Activated T-helper 17 cell treated with anti-CD3 and anti-CD28 coated beads, Interleukin-2, amount 50 U/mL, for 72 hours (primary cell): ENCODE data around the gene POLA1. TPM values are rescaled to one million over a fixed set of nuclear protein-coding genes. Genes with fewer than 3 reads are reported as not detected.
A peak's percentile ranks its signal among the peaks of the same experiment; 100 is the strongest.

ENCODE experiments used
- ATAC-seq: fragments of 150-1000 bp; cut with Tn5 transposase; replicated peaks from 2 replicates; pipeline ENCODE4 v1.10.0; 2021; ENCODE audit warnings: mild to moderate bottlenecking, moderate library complexity
- H3K27ac Mint-ChIP-seq: one replicate; pipeline ENCODE4 v1.8.0; 2022; ENCODE audit warnings: mixed read lengths
- H3K27me3 Mint-ChIP-seq: one replicate; pipeline ENCODE4 v1.8.0; 2022; ENCODE audit warnings: mixed read lengths
- H3K36me3 Mint-ChIP-seq: one replicate; pipeline ENCODE4 v1.8.0; 2022; ENCODE audit warnings: low read depth, mild to moderate bottlenecking, mixed read lengths
- H3K4me1 Mint-ChIP-seq: one replicate; pipeline ENCODE4 v1.8.0; 2022; ENCODE audit warnings: mixed read lengths
- H3K4me3 Mint-ChIP-seq: one replicate; pipeline ENCODE4 v1.8.0; 2022; ENCODE audit warnings: mild to moderate bottlenecking, mixed read lengths
- H3K9me3 Mint-ChIP-seq: one replicate; pipeline ENCODE4 v1.8.0; 2022; ENCODE audit warnings: mixed read lengths
- total RNA-seq, 2 donors: library from RNA; stranded (reverse); gene quantifications; one replicate each; pipeline ENCODE4 v1.2.3, GENCODE V29; 2022

POLA1 gene
- total RNA-seq, 2 donors from 2014 or later, result 36.8 to 41.9 TPM

DNA sequence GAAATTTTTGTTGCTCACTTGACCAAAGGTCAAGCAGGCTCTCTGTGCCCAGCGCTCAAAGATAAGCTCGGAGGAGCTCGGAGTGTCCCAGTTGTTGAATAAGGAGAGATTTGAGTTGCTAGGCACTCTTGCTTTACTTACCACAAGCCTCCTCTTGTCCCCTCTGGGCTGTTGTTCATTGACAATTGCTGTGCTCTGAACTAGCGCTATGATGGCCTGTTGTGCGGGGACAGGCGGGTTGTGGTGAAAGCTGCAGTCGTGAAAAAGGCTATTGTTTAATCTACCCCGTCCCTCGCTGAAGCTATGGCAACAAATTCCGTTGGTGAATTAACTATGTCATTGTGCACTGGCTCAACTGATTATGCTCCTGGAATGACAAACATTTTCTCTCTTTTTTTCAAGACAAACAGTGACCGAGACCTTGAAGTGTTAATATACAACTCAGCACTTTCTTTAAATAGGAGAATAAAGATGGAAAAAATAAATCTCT is 21.0 kb upstream of the POLA1 start:
- no peak for ATAC-seq
- Mint-ChIP-seq H3K27me3 (peaks cover 3% of the 10 kb centered on the region), H3K36me3 (no peaks in the 10 kb centered on the region), H3K9me3 (no peaks in the 10 kb centered on the region), H3K27ac (no peak overlapping the region), H3K4me1 (no peaks in the 10 kb centered on the region), H3K4me3 (no peak overlapping the region)

DNA sequence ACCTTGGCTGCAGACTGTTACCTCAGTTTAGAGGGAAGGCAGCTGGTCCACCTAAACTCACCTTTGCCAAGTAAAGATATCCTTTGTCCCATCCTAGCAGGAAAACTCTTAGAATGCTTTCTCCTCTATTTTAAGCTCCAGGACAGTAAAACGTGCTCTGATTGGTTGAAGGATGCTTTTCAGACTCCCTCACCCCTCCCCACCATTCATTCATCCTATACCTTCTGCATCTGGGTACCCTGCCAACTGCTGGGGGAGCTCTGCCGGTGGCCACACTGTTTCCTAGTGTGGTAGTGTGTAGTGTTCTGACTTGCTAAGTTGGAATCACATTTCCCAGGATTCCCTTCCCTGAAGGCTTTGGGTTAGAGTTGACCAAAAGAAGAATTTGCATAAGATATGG is 20.3 kb upstream of the POLA1 start:
- Mint-ChIP-seq H3K27me3 (no peaks in the 10 kb centered on the region), H3K4me1 (no peaks in the 10 kb centered on the region), H3K36me3 (no peaks in the 10 kb centered on the region), H3K4me3 (no peak overlapping the region), H3K9me3 (no peaks in the 10 kb centered on the region), H3K27ac (no peak overlapping the region)
- ATAC-seq, result no peak

DNA sequence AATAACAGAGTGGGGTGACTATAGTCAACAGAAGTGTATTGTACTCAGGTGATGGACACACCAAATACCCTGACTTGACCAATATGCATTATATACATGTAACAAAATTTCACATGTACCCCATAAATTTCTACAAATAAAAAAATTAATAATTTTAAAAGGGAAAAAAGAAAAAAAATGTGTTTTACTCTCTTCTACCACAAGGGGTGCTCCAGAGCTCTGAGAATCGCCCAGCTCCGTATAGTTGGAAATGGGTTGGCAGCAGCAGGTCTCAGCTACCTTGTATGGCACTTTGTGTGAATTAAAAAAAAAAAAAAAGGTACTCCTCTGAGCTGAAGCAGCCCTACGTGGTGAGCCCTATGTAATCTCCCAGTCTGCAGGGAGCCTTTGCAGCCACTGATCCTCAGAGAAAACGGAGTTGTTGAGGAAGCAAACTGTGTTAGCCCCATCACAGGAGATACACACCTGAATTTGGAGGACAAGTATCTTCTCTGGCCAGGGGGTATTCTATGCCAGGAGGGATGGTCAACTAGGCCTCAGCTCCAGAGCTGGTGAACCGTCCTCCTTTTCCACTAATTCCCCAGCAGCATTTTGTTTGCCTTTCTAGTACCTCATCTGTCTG is 17.2 kb upstream of the POLA1 start:
- H3K4me1 Mint-ChIP-seq, result no peaks in the 10 kb centered on the region
- H3K27ac Mint-ChIP-seq, result no peak overlapping the region
- no peaks in the 10 kb centered on the region for H3K9me3 Mint-ChIP-seq
- no peaks in the 10 kb centered on the region for H3K27me3 Mint-ChIP-seq
- no peaks in the 10 kb centered on the region for H3K36me3 Mint-ChIP-seq
- no peak overlapping the region for H3K4me3 Mint-ChIP-seq
- ATAC-seq, result peak; percentile 40

DNA sequence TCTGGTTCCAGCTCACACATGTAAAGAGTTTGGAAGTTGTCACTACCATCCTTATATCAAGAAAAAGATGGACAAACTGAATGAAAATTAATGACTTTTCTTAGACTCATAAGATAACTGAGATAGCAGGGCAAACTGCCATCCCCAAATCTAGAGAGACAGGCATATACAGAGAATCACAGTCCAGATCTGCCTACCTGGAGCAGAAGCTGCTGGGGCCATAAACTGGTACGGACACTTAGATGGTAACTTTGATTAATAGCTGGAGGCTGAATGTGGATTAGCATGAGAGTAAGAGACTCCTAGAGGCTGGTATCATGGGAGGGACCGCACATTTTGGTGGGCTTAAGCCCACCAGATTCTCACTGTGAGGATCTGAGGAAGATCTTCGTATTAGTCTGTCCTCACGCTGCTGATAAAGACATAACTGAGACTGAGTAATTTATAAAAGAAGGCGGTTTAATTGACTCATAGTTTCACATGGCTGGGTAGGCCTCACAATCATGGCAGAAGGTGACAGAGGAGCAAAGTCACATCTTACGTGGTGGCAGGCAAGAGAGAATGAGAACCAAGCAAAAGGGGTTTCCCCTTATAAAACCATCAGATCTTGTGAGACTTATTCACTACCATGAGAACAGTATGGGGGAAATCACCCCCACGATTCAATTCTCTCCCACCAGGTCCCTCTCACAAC is 10.8 kb upstream of the POLA1 start:
- Mint-ChIP-seq H3K4me1 (peaks cover 8% of the 10 kb centered on the region), H3K36me3 (no peaks in the 10 kb centered on the region), H3K4me3 (peak overlapping the region; percentile 28), H3K27me3 (peaks cover 3% of the 10 kb centered on the region), H3K27ac (peak overlapping the region; percentile 65), H3K9me3 (no peaks in the 10 kb centered on the region)
- peak; percentile 98 for ATAC-seq

DNA sequence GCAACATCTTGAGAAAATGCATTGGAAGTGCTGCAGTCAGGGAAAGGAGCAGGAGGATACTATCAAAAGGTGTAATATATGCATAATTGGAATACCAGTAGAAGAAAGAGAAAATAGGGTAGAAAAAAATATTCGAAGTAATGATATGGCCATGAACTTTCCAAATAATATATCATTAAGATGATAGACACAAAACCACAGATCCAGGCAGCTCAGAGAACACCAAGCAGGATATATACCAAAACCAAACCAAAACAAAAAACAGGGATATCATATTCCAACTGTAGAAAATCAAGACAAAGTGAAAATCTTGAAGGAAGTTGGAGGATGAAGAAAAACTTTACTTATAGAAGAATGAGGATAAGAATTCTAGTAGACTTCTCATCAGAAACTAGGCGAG is 9.7 kb upstream of the POLA1 start:
- no peaks in the 10 kb centered on the region for H3K36me3 Mint-ChIP-seq
- H3K27ac Mint-ChIP-seq, result no peak overlapping the region
- peaks cover 8% of the 10 kb centered on the region for H3K4me1 Mint-ChIP-seq
- H3K4me3 Mint-ChIP-seq, result no peak overlapping the region
- H3K9me3 Mint-ChIP-seq, result no peaks in the 10 kb centered on the region
- H3K27me3 Mint-ChIP-seq, result peaks cover 3% of the 10 kb centered on the region
- ATAC-seq, result no peak

DNA sequence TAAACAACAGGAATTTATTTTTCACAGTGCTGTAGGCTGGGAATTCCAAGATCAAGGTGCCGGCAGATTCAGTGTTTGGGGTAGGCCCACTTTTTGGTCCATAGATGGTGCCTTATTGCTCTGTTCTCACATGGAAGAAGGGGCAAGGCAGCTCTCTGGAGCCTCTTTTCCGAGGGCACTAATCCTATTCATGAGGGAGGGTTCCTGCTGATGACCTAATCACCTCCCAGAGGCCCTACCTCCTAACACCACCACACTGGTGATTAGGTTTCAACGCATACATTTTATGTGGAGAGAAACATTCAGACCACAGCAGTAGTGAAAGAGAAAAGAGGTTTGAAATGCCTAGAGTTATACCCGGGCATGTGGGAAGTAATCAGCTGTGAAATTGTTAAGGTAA is 1.4 kb upstream of the POLA1 start:
- Mint-ChIP-seq H3K4me1 (peaks cover 6% of the 10 kb centered on the region), H3K27me3 (no peaks in the 10 kb centered on the region), H3K27ac (no peak overlapping the region), H3K9me3 (no peaks in the 10 kb centered on the region), H3K36me3 (peaks cover 16% of the 10 kb centered on the region), H3K4me3 (peak overlapping the region; percentile 87)
- no peak for ATAC-seq

DNA sequence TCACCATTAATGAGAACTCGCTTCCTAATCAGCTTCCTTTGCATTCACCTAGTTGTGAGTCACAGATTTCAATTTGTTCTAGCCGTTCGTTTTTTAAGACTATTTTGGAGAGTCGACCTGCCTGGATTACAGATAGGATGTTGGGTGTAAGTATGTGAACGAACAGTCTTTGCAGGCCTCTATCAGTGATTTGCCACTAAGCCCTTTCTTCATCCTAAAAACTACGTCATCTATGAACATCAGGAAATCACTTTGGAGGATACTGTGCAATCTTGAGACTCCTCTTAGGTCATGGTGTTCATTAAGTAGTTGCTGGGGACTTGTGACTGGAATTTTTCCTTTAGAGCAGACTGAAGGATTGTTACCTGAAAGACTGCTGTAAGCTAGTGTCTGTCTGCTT is 1.1 kb downstream of the POLA1 start:
- Mint-ChIP-seq H3K4me3 (peak overlapping the region; percentile 87), H3K9me3 (no peaks in the 10 kb centered on the region), H3K27ac (peak overlapping the region; percentile 91), H3K4me1 (peaks cover 6% of the 10 kb centered on the region), H3K27me3 (no peaks in the 10 kb centered on the region), H3K36me3 (peaks cover 28% of the 10 kb centered on the region)
- no peak for ATAC-seq

DNA sequence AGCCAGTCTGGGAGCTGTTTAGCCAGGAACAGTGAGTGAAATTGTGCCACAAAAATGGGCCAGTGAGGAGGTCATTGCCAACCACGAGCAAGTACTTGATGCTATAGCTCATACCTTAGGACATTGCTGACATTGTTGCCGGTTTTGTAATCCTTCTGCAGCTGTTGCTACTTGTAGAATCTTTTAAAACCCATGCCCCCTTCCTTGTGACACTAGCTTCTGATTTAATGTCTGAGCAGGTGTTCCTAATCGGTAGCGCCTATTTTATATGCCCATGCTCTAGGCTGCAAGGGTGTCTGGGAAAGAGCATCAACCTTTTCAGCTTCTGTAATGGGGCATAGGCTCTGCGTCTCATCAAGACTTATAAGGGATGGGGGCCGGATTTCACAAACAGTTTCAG is 2.6 kb downstream of the POLA1 start:
- Mint-ChIP-seq H3K9me3 (no peaks in the 10 kb centered on the region), H3K27ac (no peak overlapping the region), H3K27me3 (no peaks in the 10 kb centered on the region), H3K4me1 (peaks cover 6% of the 10 kb centered on the region), H3K36me3 (peaks cover 43% of the 10 kb centered on the region), H3K4me3 (peak overlapping the region; percentile 87)
- no peak for ATAC-seq

DNA sequence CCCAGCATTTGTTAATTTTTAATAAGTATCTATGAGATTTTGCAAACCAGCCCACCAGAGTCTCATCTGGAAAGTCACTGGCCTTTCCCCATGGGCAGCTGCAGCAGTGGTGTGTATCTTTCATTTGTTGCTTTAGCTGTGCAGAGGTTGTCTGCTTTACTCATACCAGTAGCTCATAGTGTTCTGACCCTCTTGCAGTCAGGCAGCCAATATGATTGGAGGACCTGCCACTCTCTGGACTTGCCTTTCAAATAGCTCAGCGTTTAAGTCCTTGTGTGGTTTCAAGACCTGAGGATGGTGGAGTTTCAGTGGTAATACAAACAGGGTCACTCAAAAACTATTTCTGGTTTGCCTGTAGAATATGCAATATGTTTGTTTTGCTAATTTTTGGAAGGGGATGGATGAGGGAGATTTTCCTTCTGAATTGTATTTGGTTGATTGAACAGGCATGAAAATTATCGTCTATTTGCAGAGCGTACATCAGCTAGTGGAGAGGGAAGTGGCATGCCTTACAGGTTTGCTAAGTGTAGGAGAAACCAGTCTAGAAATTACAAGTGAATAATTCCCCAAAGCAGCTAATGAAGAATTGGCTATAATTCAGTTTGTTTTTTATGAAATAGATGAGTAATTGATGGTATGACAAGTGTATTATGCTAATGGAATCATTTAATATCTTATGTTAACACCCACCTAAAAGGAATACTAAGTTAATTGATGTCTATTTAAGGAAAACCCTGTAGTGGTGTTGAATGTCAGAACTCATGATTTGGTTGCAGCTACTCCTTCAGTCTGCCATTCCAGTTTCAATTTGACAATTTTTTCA is 8.9 kb downstream of the POLA1 start:
- Mint-ChIP-seq H3K27ac (peak overlapping the region; percentile 66), H3K4me1 (no peaks in the 10 kb centered on the region), H3K4me3 (no peak overlapping the region), H3K27me3 (no peaks in the 10 kb centered on the region), H3K9me3 (no peaks in the 10 kb centered on the region), H3K36me3 (peaks cover 86% of the 10 kb centered on the region)
- peak; percentile 68 for ATAC-seq

DNA sequence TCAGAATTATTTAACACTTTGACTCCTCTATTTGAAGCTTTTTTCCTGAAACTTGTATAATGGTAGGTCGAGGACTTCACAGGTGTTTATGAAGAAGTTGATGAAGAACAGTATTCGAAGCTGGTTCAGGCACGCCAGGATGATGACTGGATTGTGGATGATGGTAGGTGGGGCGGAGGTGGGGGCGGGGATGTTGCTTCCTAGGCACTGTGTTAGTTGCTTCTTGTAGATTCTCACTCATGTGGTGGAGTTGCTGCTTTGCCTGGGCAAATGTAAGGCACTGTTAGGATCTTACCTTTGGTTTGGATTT is 9.4 kb downstream of the POLA1 start:
- peak overlapping the region; percentile 66 for H3K27ac Mint-ChIP-seq
- peak; percentile 51 for ATAC-seq

DNA sequence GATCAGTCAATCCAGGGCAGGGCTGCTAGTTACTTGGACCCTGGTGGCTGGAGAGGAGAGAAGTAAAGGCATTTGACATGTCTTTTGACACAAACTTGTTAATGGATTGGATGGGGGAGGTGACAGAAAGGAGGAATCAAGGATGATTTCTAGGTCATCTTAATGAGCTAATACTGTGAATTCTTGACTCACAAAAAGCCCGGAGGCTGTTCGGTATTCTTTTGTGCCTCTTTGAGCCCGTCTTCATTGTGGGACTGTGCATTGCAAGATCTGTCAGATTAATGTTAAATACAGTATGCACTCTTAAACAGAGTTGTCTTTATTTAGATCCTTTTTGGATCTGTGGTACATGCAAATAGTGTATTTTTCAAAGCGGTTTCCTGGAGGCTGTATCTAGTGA is 25.1 kb downstream of the POLA1 start:
- peaks cover 5% of the 10 kb centered on the region for H3K4me1 Mint-ChIP-seq
- peak overlapping the region; percentile 53 for H3K27ac Mint-ChIP-seq
- H3K4me3 Mint-ChIP-seq, result no peak overlapping the region
- H3K27me3 Mint-ChIP-seq, result no peaks in the 10 kb centered on the region
- no peak for ATAC-seq
- no peaks in the 10 kb centered on the region for H3K9me3 Mint-ChIP-seq
- H3K36me3 Mint-ChIP-seq, result peaks cover 94% of the 10 kb centered on the region

More for the DNA sequence above, 9.4 kb downstream of the POLA1 start:
- Mint-ChIP-seq H3K36me3 (peaks cover 91% of the 10 kb centered on the region), H3K9me3 (no peaks in the 10 kb centered on the region), H3K27me3 (no peaks in the 10 kb centered on the region), H3K4me3 (no peak overlapping the region), H3K4me1 (no peaks in the 10 kb centered on the region)

DNA sequence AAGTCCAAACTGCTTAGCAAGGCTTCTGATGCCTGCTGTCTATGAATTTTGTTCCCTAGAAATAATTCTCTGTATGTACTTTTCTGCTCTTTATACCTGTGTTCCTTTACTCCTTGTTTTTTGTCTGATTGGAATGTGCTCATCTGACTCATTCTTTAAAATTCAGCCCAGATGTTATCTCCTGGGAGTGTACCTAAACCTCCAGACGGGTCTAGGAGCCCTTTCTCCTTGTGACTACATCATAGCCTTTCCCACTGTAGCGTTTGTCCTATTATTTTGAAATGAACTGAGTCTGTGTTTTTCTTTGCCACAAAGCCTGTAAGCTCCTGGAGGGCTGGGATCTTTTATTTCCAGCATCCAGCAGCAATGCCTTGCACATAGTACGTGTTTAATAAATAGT is 26.3 kb downstream of the POLA1 start:
- H3K27me3 Mint-ChIP-seq, result no peaks in the 10 kb centered on the region
- no peak overlapping the region for H3K27ac Mint-ChIP-seq
- peaks cover 5% of the 10 kb centered on the region for H3K4me1 Mint-ChIP-seq
- no peak overlapping the region for H3K4me3 Mint-ChIP-seq
- H3K9me3 Mint-ChIP-seq, result no peaks in the 10 kb centered on the region
- no peak for ATAC-seq
- peaks cover 96% of the 10 kb centered on the region for H3K36me3 Mint-ChIP-seq

DNA sequence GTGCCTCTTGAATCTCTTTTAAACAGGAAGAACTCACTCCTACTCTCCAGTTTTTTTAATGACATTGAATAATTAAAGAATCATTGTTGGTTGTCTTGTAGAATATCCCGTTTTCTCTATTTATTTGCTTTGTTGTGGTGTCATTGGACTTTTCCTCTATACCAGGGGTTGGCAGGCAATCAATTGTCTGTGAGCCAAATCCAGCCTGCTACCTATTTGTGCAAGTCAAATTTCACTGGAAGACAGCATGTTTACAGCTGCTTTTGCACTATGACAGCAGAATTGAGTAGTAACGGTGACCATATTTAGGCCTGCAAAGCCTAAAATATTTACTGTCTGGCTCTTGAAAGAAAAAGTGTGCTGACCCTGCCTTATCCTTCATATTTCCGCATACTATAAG is 34.8 kb downstream of the POLA1 start:
- H3K9me3 Mint-ChIP-seq, result no peaks in the 10 kb centered on the region
- no peaks in the 10 kb centered on the region for H3K27me3 Mint-ChIP-seq
- H3K4me3 Mint-ChIP-seq, result no peak overlapping the region
- no peaks in the 10 kb centered on the region for H3K4me1 Mint-ChIP-seq
- H3K27ac Mint-ChIP-seq, result no peak overlapping the region
- peaks cover 100% of the 10 kb centered on the region for H3K36me3 Mint-ChIP-seq
- ATAC-seq, result no peak

DNA sequence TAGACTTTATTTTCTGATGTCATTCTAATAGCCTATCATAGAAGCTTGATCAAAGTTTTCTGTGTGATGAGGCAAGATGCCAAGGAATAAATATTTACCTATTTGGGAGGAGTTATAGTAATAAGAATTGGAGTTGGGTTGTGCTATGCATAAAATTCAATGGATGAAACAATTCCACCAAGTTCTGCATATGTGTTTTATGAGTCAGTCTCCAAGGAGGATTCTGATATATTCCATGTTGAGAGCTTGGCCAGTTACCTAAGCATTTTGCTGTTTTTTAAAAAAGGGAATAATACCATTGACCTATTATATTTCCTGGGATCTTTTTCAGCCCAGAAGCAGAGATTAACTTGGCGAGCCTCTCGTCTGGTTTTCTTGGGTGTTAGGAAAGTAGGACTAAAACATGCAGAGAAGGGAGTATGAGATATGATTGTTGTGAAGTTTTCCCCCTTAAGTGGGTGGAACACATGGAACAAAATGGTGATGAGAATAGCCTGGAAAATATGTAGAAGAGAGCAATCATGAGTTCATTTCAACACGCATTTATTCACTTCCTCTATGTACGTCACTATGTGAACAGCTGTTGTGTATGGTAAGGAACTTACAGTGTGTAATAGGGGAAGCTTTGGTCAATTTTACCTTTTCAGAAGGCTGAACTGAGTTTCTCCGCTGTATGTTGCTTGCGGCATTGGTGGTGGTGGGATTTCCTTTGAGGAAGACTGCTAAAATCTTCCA is 39.2 kb downstream of the POLA1 start:
- no peak overlapping the region for H3K27ac Mint-ChIP-seq
- H3K36me3 Mint-ChIP-seq, result peaks cover 84% of the 10 kb centered on the region
- no peaks in the 10 kb centered on the region for H3K4me1 Mint-ChIP-seq
- no peak for ATAC-seq
- H3K4me3 Mint-ChIP-seq, result no peak overlapping the region
- H3K27me3 Mint-ChIP-seq, result no peaks in the 10 kb centered on the region
- no peaks in the 10 kb centered on the region for H3K9me3 Mint-ChIP-seq
